ENCODE results near the gene ZG16. TPM values are rescaled to one million over a fixed set of nuclear protein-coding genes. Genes with fewer than 3 reads are reported as not detected.

ZG16 gene
- total RNA-seq, 1 donor from 2014 or later = not detected

DNA sequence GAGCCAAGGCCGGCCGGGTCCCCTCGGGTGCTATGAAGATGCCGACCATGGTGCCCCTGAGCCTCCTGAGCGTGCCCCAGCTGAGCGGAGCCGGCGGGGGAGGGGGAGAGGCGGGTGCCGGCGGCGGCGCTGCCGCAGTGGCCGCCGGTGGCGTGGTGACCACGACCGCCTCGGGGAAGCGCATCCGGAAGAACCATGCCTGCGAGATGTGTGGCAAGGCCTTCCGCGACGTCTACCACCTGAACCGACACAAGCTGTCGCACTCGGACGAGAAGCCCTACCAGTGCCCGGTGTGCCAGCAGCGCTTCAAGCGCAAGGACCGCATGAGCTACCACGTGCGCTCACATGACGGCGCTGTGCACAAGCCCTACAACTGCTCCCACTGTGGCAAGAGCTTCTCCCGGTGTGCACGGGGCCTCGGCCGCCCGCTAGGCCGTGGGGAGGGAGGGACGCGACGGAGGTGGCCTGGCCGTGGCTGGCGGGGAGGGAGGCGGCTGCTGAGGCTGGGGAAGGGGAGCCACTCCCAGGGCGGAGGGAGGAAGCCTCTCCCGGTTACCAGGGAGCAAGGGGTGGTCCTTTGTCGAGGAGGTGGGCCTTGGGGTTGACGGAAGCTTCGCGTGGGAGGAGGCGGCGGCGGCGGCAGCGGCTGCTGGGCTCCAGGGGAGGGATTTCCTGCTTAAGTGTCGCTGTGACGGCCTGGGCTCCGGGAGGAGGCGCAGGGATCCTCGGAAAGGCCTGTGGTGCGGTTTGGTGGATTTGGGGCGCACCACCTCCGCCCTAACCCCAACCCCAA lies 29.6 kb downstream of the ZG16 start:
- H3K9me3 Mint-ChIP-seq (ENCODE audit: unreplicated experiment) = no peaks in the 10 kb centered on the region
- H3K36me3 Mint-ChIP-seq (ENCODE audit: unreplicated experiment) = peaks cover 4% of the 10 kb centered on the region
- peaks cover 52% of the 10 kb centered on the region for H3K4me1 Mint-ChIP-seq (ENCODE audit: unreplicated experiment)
- TF ChIP-seq, protein P1, sequence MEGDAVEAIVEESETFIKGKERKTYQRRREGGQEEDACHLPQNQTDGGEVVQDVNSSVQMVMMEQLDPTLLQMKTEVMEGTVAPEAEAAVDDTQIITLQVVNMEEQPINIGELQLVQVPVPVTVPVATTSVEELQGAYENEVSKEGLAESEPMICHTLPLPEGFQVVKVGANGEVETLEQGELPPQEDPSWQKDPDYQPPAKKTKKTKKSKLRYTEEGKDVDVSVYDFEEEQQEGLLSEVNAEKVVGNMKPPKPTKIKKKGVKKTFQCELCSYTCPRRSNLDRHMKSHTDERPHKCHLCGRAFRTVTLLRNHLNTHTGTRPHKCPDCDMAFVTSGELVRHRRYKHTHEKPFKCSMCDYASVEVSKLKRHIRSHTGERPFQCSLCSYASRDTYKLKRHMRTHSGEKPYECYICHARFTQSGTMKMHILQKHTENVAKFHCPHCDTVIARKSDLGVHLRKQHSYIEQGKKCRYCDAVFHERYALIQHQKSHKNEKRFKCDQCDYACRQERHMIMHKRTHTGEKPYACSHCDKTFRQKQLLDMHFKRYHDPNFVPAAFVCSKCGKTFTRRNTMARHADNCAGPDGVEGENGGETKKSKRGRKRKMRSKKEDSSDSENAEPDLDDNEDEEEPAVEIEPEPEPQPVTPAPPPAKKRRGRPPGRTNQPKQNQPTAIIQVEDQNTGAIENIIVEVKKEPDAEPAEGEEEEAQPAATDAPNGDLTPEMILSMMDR (IDR thresholded peaks at IDR 0.05) = peak; percentile 52
- peak overlapping the region; percentile 92 for H3K27ac Mint-ChIP-seq (ENCODE audit: unreplicated experiment)
- no peaks in the 10 kb centered on the region for H3K27me3 Mint-ChIP-seq (ENCODE audit: unreplicated experiment)
- peak; percentile 95 for DNase-seq (ENCODE audit: extremely low spot score, unreplicated experiment)
- peak overlapping the region; percentile 83 for H3K4me3 Mint-ChIP-seq (ENCODE audit: unreplicated experiment)

DNA sequence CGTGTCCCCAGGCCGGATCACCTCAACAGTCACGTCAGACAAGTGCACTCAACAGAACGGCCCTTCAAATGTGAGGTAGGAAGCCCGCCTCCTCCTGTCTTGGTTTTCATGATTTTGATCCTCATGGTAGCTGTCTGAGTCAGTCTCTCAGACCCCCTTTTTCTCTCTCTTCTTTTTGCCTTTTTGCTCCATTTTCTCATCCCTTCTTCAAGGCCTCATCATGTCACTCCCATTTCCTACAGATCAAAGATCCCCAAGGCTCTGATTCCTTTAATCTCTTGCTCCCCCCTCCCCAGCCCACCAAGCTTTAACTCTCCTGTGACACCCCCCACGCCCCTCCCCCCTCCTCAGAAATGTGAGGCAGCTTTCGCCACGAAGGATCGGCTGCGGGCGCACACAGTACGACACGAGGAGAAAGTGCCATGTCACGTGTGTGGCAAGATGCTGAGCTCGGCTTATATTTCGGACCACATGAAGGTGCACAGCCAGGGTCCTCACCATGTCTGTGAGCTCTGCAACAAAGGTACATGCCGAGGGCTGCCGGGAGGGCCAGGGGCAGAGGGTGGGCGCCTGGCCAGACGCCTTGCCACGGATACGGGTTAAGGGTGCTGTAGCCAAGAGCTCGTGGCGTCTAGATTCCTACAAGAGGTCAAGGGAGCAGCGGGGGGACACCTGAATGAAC lies 30.3 kb downstream of the ZG16 start:
- H3K4me3 Mint-ChIP-seq (ENCODE audit: unreplicated experiment) = peak overlapping the region; percentile 83
- H3K27me3 Mint-ChIP-seq (ENCODE audit: unreplicated experiment) = no peaks in the 10 kb centered on the region
- H3K4me1 Mint-ChIP-seq (ENCODE audit: unreplicated experiment) = peaks cover 60% of the 10 kb centered on the region
- H3K36me3 Mint-ChIP-seq (ENCODE audit: unreplicated experiment) = peaks cover 4% of the 10 kb centered on the region
- H3K9me3 Mint-ChIP-seq (ENCODE audit: unreplicated experiment) = no peaks in the 10 kb centered on the region
- H3K27ac Mint-ChIP-seq (ENCODE audit: unreplicated experiment) = peak overlapping the region; percentile 92
- TF ChIP-seq, protein P1 (IDR thresholded peaks at IDR 0.05) = no peak
- no peak for DNase-seq (ENCODE audit: extremely low spot score, unreplicated experiment)

DNA sequence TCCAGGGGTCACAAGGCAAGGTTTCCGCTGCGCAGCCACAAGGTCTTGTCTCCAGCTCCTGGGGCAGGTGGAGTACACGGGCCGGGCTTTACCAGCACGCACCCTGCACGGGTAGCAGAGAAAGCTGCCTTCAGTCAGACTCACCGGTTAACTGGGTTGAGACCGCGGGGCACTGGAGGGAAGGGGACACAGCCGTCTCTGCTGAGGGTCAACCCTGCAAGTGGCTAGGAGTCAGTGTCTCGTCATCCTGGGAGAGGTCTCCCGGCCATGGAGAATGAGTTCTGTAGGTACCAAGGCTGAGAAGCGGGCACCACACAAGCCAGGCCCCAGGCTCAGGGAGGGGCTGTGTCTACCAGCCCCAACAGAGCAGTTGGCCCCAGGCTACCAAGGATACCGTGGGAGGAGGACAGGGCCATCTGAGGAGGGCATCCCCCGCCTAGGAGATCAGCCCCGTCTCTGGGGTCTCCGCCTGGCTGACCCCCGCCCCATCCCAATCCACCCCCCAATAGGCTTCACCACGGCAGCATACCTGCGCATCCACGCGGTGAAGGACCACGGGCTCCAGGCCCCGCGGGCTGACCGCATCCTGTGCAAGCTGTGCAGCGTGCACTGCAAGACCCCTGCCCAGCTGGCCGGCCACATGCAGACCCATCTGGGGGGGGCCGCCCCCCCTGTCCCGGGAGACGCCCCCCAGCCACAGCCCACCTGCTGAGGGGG lies 31.1 kb downstream of the ZG16 start:
- H3K27ac Mint-ChIP-seq (ENCODE audit: unreplicated experiment) = peak overlapping the region; percentile 92
- DNase-seq (ENCODE audit: extremely low spot score, unreplicated experiment) = no peak
- H3K4me1 Mint-ChIP-seq (ENCODE audit: unreplicated experiment) = peaks cover 64% of the 10 kb centered on the region

DNA sequence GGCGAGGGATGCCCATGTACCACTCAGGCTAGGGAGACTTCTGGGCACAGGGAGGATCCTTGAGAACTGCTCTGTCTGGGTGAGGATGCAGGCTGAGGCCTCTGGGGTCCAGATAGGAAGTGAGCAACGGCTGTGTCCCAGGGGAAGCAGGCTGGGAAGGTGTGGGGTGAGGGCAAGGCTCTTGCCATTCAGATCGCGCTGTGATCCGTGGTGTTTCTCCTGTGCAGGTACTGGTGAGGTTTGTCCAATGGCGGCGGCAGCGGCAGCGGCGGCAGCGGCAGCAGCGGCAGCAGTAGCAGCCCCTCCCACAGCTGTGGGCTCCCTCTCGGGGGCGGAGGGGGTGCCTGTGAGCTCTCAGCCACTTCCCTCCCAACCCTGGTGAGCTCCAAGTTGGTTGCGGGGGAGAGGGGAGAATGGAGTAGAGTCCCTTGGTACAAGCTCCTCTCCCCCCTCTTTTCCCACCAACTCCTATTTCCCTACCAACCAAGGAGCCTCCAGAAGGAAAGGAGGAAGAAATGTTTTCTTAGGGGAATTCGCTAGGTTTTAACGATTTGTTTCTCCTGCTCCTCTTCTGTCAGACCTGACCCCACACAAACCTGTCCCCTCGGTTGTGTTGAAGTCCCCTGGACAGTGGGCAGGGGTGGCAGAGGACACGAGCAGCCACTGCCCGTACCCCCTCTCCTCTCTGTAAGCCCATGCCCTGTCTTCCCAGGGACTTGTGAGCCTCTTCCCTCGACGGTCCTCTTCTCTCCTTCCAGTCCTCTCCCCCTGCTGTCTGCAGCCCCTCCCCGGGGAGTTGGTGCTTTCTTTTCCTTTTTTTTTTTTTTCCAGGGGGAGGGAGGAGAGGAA lies 32.0 kb downstream of the ZG16 start:
- peak overlapping the region; percentile 93 for H3K27ac Mint-ChIP-seq (ENCODE audit: unreplicated experiment)
- no peaks in the 10 kb centered on the region for H3K9me3 Mint-ChIP-seq (ENCODE audit: unreplicated experiment)
- H3K36me3 Mint-ChIP-seq (ENCODE audit: unreplicated experiment) = peaks cover 4% of the 10 kb centered on the region
- no peaks in the 10 kb centered on the region for H3K27me3 Mint-ChIP-seq (ENCODE audit: unreplicated experiment)
- TF ChIP-seq, protein P1 (IDR thresholded peaks at IDR 0.05) = no peak
- H3K4me1 Mint-ChIP-seq (ENCODE audit: unreplicated experiment) = peaks cover 66% of the 10 kb centered on the region
- peak overlapping the region; percentile 81 for H3K4me3 Mint-ChIP-seq (ENCODE audit: unreplicated experiment)
- no peak for DNase-seq (ENCODE audit: extremely low spot score, unreplicated experiment)

More for the DNA sequence above, 31.1 kb downstream of the ZG16 start:
- H3K9me3 Mint-ChIP-seq (ENCODE audit: unreplicated experiment) = no peaks in the 10 kb centered on the region
- TF ChIP-seq, protein P1 (IDR thresholded peaks at IDR 0.05) = no peak
- no peaks in the 10 kb centered on the region for H3K27me3 Mint-ChIP-seq (ENCODE audit: unreplicated experiment)
- H3K36me3 Mint-ChIP-seq (ENCODE audit: unreplicated experiment) = peaks cover 4% of the 10 kb centered on the region
- peak overlapping the region; percentile 83 for H3K4me3 Mint-ChIP-seq (ENCODE audit: unreplicated experiment)
